Colonic mucosa (tissue), 4 donors: Measurements from ENCODE around the gene PIK3R5. TPM values are rescaled to one million over a fixed set of nuclear protein-coding genes. Genes with fewer than 3 reads are reported as not detected.

Experiments used
- DNase-seq: peaks from one replicate; pipeline ENCODE4 v3.0.0-alpha.2; 2020
- H3K27ac ChIP-seq: fragments of 200-600 bp; one replicate; pipeline ENCODE4 v1.8.0; 2021
- H3K27me3 ChIP-seq: fragments of 200-600 bp; one replicate; pipeline ENCODE4 v1.8.0; 2021
- H3K36me3 ChIP-seq: fragments of 200-600 bp; one replicate; pipeline ENCODE4 v1.8.0; 2021
- H3K4me1 ChIP-seq: fragments of 200-600 bp; one replicate; pipeline ENCODE4 v1.8.0; 2021; ENCODE audit warnings: mild to moderate bottlenecking
- H3K4me3 ChIP-seq: fragments of 200-600 bp; one replicate; pipeline ENCODE4 v1.8.0; 2021
- H3K9ac ChIP-seq, 2 donors: one replicate each; pipeline ENCODE4 v1.7.0; 2013; ENCODE audit warnings: control low read depth in 2 of 2, low read depth in 2 of 2, low read length in 2 of 2
- H3K9me3 ChIP-seq: fragments of 200-600 bp; one replicate; pipeline ENCODE4 v1.8.0; 2021
- CTCF ChIP-seq: fragments of 200-600 bp; IDR thresholded peaks from one replicate; pipeline ENCODE4 v1.8.0; 2022; ENCODE audit warnings: antibody characterized with exemption, mild to moderate bottlenecking
- intact Hi-C: fragments of 100-400 bp; cut with DNase I; formaldehyde crosslinking; loops from one replicate; pipeline ENCODE4 v1.14.1; 2022
- total RNA-seq, 2 donors: library from RNA; stranded (reverse); fragmentation: NEBNext Ultra II Directional in 1 of 2; extraction: Animal tissue kit (Norgen Biotek cat#: 25700) in 1 of 2; gene quantifications; one replicate each; pipeline ENCODE4 v1.2.1, GENCODE V29; 2021
- donor health status: healthy.
- donor health status: DM: no; HTN: no; CAD: no.
- donor health status: DM: no; HTN: no; CAD: no.

Gene PIK3R5
- total RNA-seq, 2 donors from 2014 or later = 2.2 to 2.5 TPM

- no peak for TF ChIP-seq CTCF
- Histone ChIP-seq H3K9me3 (no peaks in the 10 kb centered on the region), H3K9ac (no peak overlapping the region), H3K27ac (no peak overlapping the region), H3K36me3 (no peaks in the 10 kb centered on the region), H3K4me1 (no peaks in the 10 kb centered on the region), H3K4me3 (no peak overlapping the region), H3K27me3 (peaks cover 8% of the 10 kb centered on the region)
- DNase-seq = no peak
- intact Hi-C loops = no loop called here
These were observed 3.7 kb downstream of the PIK3R5 start for GRCh38 chr17:8961829-8962228.

- no peaks in the 10 kb centered on the region for H3K36me3 ChIP-seq
- H3K9me3 ChIP-seq = no peaks in the 10 kb centered on the region
- no peak overlapping the region for H3K27ac ChIP-seq
- H3K9ac ChIP-seq = no peak overlapping the region
- DNase-seq = no peak
- H3K4me1 ChIP-seq = no peaks in the 10 kb centered on the region
- H3K27me3 ChIP-seq = peaks cover 6% of the 10 kb centered on the region
- H3K4me3 ChIP-seq = no peak overlapping the region
- no peak for TF ChIP-seq CTCF
- intact Hi-C loops = no loop called here
These were observed 5.0 kb downstream of the PIK3R5 start for GRCh38 chr17:8960325-8961140.

GRCh38 chr17:8959312-8959918, 6.1 kb downstream of the PIK3R5 start:
- no peak overlapping the region for H3K27ac ChIP-seq
- intact Hi-C loops = no loop called here
- no peak for TF ChIP-seq CTCF
- no peaks in the 10 kb centered on the region for H3K9me3 ChIP-seq
- no peak for DNase-seq
- no peaks in the 10 kb centered on the region for H3K4me1 ChIP-seq
- no peak overlapping the region for H3K4me3 ChIP-seq
- H3K9ac ChIP-seq = no peak overlapping the region
- no peaks in the 10 kb centered on the region for H3K36me3 ChIP-seq
- H3K27me3 ChIP-seq = no peaks in the 10 kb centered on the region

GRCh38 chr17:8957721-8958120, 7.8 kb downstream of the PIK3R5 start:
- H3K4me3 ChIP-seq = no peak overlapping the region
- no peak for DNase-seq
- H3K4me1 ChIP-seq = no peaks in the 10 kb centered on the region
- H3K27me3 ChIP-seq = no peaks in the 10 kb centered on the region
- no peaks in the 10 kb centered on the region for H3K9me3 ChIP-seq
- no peak overlapping the region for H3K27ac ChIP-seq
- no peak for TF ChIP-seq CTCF
- no peaks in the 10 kb centered on the region for H3K36me3 ChIP-seq
- no peak overlapping the region for H3K9ac ChIP-seq
- intact Hi-C loops = no loop called here

GRCh38 chr17:8956465-8956902, 9.0 kb downstream of the PIK3R5 start:
- no peaks in the 10 kb centered on the region for H3K4me1 ChIP-seq
- no peaks in the 10 kb centered on the region for H3K9me3 ChIP-seq
- DNase-seq = no peak
- no peaks in the 10 kb centered on the region for H3K36me3 ChIP-seq
- no peak overlapping the region for H3K4me3 ChIP-seq
- no peak for TF ChIP-seq CTCF
- no peak overlapping the region for H3K9ac ChIP-seq
- intact Hi-C loops = no loop called here
- no peaks in the 10 kb centered on the region for H3K27me3 ChIP-seq
- no peak overlapping the region for H3K27ac ChIP-seq
